OCI-LY3 (cell line): Measurements from ENCODE around the gene CSF2.

ENCODE experiments used
- H2AFZ ChIP-seq: fragments of 200-600, 300-600 bp; shearing (Covaris generic); 2 replicates; pipeline ENCODE4 v1.6.0; 2014; ENCODE audit warnings: antibody characterized with exemption, low read depth, low read length
- H3K27ac ChIP-seq: fragments of 200-600, 300-600 bp; sonication (generic); 2 replicates; pipeline ENCODE4 v1.5.1; 2014; ENCODE audit warnings: mild to moderate bottlenecking, low read length, moderate library complexity, mixed read lengths
- H3K27me3 ChIP-seq: fragments of 200-600, 300-600 bp; sonication (generic); 2 replicates; pipeline ENCODE4 v1.6.1; 2014; ENCODE audit warnings: low read depth, low read length, mixed read lengths
- H3K36me3 ChIP-seq: fragments of 200-600, 300-600 bp; sonication (generic); replicated peaks from 2 replicates; pipeline ENCODE3; 2014; ENCODE audit warnings: low read depth, low read length, mixed read lengths
- H3K4me1 ChIP-seq: fragments of 300-600, 200-600 bp; sonication (generic); 2 replicates; pipeline ENCODE4 v1.6.1; 2014; ENCODE audit warnings: low read length, mixed read lengths
- H3K4me2 ChIP-seq: fragments of 200-600, 300-600 bp; sonication (generic); 2 replicates; pipeline ENCODE4 v1.6.1; 2014; ENCODE audit warnings: low read length, mixed read lengths
- H3K4me3 ChIP-seq: fragments of 300-600, 200-600 bp; sonication (generic); 2 replicates; pipeline ENCODE4 v1.5.1; 2014; ENCODE audit warnings: antibody characterized with exemption, mild to moderate bottlenecking, low read length, moderate library complexity
- H3K79me2 ChIP-seq: fragments of 300-600, 200-600 bp; shearing (Covaris generic); 2 replicates; pipeline ENCODE4 v1.6.1; 2014; ENCODE audit warnings: mild to moderate bottlenecking, low read length, mixed read lengths
- H3K9ac ChIP-seq: fragments of 300-600, 200-600 bp; shearing (Covaris generic); 2 replicates; pipeline ENCODE4 v1.6.0; 2014; ENCODE audit warnings: mild to moderate bottlenecking, low read length, moderate library complexity
- H3K9me3 ChIP-seq: fragments of 200-600, 300-600 bp; shearing (Covaris generic); 2 replicates; pipeline ENCODE4 v1.6.1; 2014; ENCODE audit warnings: low read length, mixed read lengths; ENCODE audit not compliant: insufficient read depth
- H4K20me1 ChIP-seq: fragments of 200-600, 300-600 bp; sonication (generic); 2 replicates; pipeline ENCODE4 v1.6.1; 2016; ENCODE audit warnings: low read length, mixed read lengths; ENCODE audit not compliant: insufficient read depth
- CTCF ChIP-seq: fragments of 200-600, 300-600 bp; sonication (generic); IDR thresholded peaks from 2 replicates; pipeline ENCODE4 v1.5.1; 2014; ENCODE audit warnings: antibody characterized with exemption, low read length, low read depth
- EZH2phosphoT487 ChIP-seq: fragments of 200-600 bp; shearing (Covaris generic); IDR thresholded peaks from 2 replicates; pipeline ENCODE4 v1.6.1; 2018; ENCODE audit warnings: antibody characterized with exemption, mixed run types, low read depth

Gene CSF2

GRCh38 chr5:132087661-132088060, 14.1 kb downstream of the CSF2 start:
- Histone ChIP-seq H3K9ac (no peak overlapping the region), H2AFZ (no peak overlapping the region), H3K4me3 (no peak overlapping the region), H3K4me2 (no peak overlapping the region), H3K4me1 (peaks cover 6% of the 10 kb centered on the region; the same call in 1 of the 2 replicates), H3K27ac (no peak overlapping the region), H3K27me3 (peaks cover 2% of the 10 kb centered on the region; the same call in 1 of the 2 replicates), H3K36me3 (no peaks in the 10 kb centered on the region), H3K79me2 (no peaks in the 10 kb centered on the region), H4K20me1 (no peaks in the 10 kb centered on the region), H3K9me3 (no peaks in the 10 kb centered on the region)
- TF ChIP-seq EZH2phosphoT487 (no peak), CTCF (no peak)

GRCh38 chr5:132089363-132089762, 15.8 kb downstream of the CSF2 start:
- Histone ChIP-seq H3K4me3 (no peak overlapping the region), H3K27ac (no peak overlapping the region), H4K20me1 (no peaks in the 10 kb centered on the region), H3K27me3 (peaks cover 11% of the 10 kb centered on the region), H3K79me2 (no peaks in the 10 kb centered on the region), H3K36me3 (no peaks in the 10 kb centered on the region), H2AFZ (no peak overlapping the region), H3K9me3 (no peaks in the 10 kb centered on the region), H3K4me2 (no peak overlapping the region), H3K4me1 (peaks cover 6% of the 10 kb centered on the region), H3K9ac (no peak overlapping the region)
- no peak for TF ChIP-seq CTCF
- no peak for TF ChIP-seq EZH2phosphoT487

- peaks cover 14% of the 10 kb centered on the region for H3K27me3 ChIP-seq
Measured at GRCh38 chr5:132090107-132090506, 16.5 kb downstream of the CSF2 start.

GRCh38 chr5:132093271-132093670, 19.7 kb downstream of the CSF2 start:
- TF ChIP-seq CTCF: no peak
- TF ChIP-seq EZH2phosphoT487: no peak
- Histone ChIP-seq H4K20me1 (no peaks in the 10 kb centered on the region), H3K9me3 (no peaks in the 10 kb centered on the region), H3K79me2 (no peaks in the 10 kb centered on the region), H2AFZ (no peak overlapping the region), H3K27ac (no peak overlapping the region), H3K27me3 (peaks cover 14% of the 10 kb centered on the region), H3K4me3 (no peak overlapping the region), H3K9ac (no peak overlapping the region), H3K4me2 (no peak overlapping the region), H3K4me1 (peaks cover 42% of the 10 kb centered on the region), H3K36me3 (no peaks in the 10 kb centered on the region)

More at GRCh38 chr5:132090107-132090506, 16.5 kb downstream of the CSF2 start:
- H3K4me3 ChIP-seq: no peak overlapping the region
- TF ChIP-seq EZH2phosphoT487: no peak
- TF ChIP-seq CTCF: no peak
- H3K9me3 ChIP-seq: no peaks in the 10 kb centered on the region
- no peak overlapping the region for H3K4me2 ChIP-seq
- H4K20me1 ChIP-seq: no peaks in the 10 kb centered on the region
- no peaks in the 10 kb centered on the region for H3K36me3 ChIP-seq
- H3K79me2 ChIP-seq: no peaks in the 10 kb centered on the region
- H3K9ac ChIP-seq: no peak overlapping the region
- peaks cover 14% of the 10 kb centered on the region for H3K4me1 ChIP-seq
- no peak overlapping the region for H2AFZ ChIP-seq
- no peak overlapping the region for H3K27ac ChIP-seq
